H1 (cell line): ENCODE data around the gene OMP. TPM values are rescaled to one million over a fixed set of nuclear protein-coding genes. Genes with fewer than 3 reads are reported as not detected.

ENCODE experiments used
- RBBP5 ChIP-seq: IDR thresholded peaks from 2 replicates; pipeline ENCODE4 v1.7.1; 2012; ENCODE audit warnings: low read depth, mild to moderate bottlenecking, inconsistent platforms, low read length, moderate library complexity, borderline replicate concordance
- polyA plus RNA-seq, 7 experiments: library from polyadenylated mRNA; depleted of rRNA in 3 of 7; stranded (reverse) in 5 of 7; unstranded in 2 of 7; fragments of >200 nt in 5 of 7; fragments of 200-250 nt in 2 of 7; gene quantifications; 1 replicate in 5 of 7; 2 replicates in 1 of 7; 4 replicates in 1 of 7; pipeline versions ENCODE4 v1.2.1 to v1.2.3, GENCODE V29; 2011 to 2013; ENCODE audit warnings: missing spikeins in 2 of 7, mixed read lengths in 2 of 7
- total RNA-seq: library from RNA; stranded (reverse); fragmentation: NEBNext Ultra II Directional; extraction: Animal tissue kit (Norgen Biotek cat#: 25700); gene quantifications from 2 replicates; pipeline ENCODE4 v1.2.1, GENCODE V29; 2021

Gene OMP
- total and polyA plus RNA-seq, 2 of the 8 experiments (the other 6 are each of a cell fraction or from before 2014, with no cell fraction given), result not detected

DNA sequence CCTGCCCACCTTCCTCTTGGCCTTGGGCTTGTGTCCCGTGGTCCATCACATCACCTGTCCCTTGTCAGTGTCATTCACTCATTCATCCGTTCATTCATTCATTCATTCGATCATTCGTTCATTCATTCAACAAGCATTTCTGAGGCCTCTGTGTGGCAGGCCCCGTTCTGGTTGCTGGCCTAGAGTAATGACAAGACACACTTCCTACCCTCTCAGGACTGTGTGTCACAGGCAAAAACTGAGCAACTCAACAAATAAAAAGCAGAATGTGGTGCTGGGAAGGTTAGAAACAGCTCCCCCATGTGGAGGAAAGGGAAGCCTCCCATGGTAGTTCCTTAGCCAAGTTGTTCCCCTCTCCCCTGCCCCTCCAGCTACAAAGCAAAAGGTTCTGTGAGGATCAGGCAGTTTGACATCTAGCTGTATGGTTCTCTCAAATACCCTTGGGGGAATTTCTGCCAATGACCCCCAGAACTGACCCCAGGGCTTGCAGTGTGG lies 1.6 kb upstream of the OMP start (continued):
- no peak for TF ChIP-seq RBBP5
- TF ChIP-seq, all 59 proteins: peak for 2
